ENCODE measurements around the gene SNAP29.

The SNAP29 gene

GRCh38 chr22:20869234-20869633, 10.4 kb downstream of the SNAP29 start:
- no peak overlapping the region for H3K4me2 ChIP-seq (ENCODE audit: low read length)
- no peak overlapping the region for H3K9ac ChIP-seq (ENCODE audit: low read depth, low read length)
- H3K27me3 ChIP-seq (ENCODE audit: control insufficient read depth, insufficient read depth, low read length) = no peaks in the 10 kb centered on the region
- H3K4me3 ChIP-seq (ENCODE audit: low read length) = no peak overlapping the region
- no peaks in the 10 kb centered on the region for H3K9me3 ChIP-seq (replicated peaks; ENCODE audit: low read length)
- H3K4me1 ChIP-seq (ENCODE audit: control insufficient read depth, insufficient read depth, low read length) = peaks cover 15% of the 10 kb centered on the region
- H3K36me3 ChIP-seq (ENCODE audit: insufficient read depth, low read length) = peaks cover 21% of the 10 kb centered on the region

GRCh38 chr22:20873214-20873613, 14.4 kb downstream of the SNAP29 start:
- Histone ChIP-seq H3K27me3 (ENCODE audit: control insufficient read depth, insufficient read depth, low read length) (no peaks in the 10 kb centered on the region), H3K9me3 (replicated peaks; ENCODE audit: low read length) (no peaks in the 10 kb centered on the region), H3K36me3 (ENCODE audit: insufficient read depth, low read length) (peaks cover 26% of the 10 kb centered on the region), H3K4me1 (ENCODE audit: control insufficient read depth, insufficient read depth, low read length) (no peaks in the 10 kb centered on the region), H3K4me3 (ENCODE audit: low read length) (no peak overlapping the region), H3K9ac (ENCODE audit: low read depth, low read length) (no peak overlapping the region), H3K4me2 (ENCODE audit: low read length) (no peak overlapping the region)

GRCh38 chr22:20875296-20875695, 16.5 kb downstream of the SNAP29 start:
- Histone ChIP-seq H3K4me2 (ENCODE audit: low read length) (no peak overlapping the region), H3K36me3 (ENCODE audit: insufficient read depth, low read length) (peaks cover 23% of the 10 kb centered on the region), H3K9me3 (replicated peaks; ENCODE audit: low read length) (no peaks in the 10 kb centered on the region), H3K4me1 (ENCODE audit: control insufficient read depth, insufficient read depth, low read length) (no peaks in the 10 kb centered on the region), H3K4me3 (ENCODE audit: low read length) (no peak overlapping the region), H3K9ac (ENCODE audit: low read depth, low read length) (no peak overlapping the region), H3K27me3 (ENCODE audit: control insufficient read depth, insufficient read depth, low read length) (no peaks in the 10 kb centered on the region)

GRCh38 chr22:20877715-20878114, 18.9 kb downstream of the SNAP29 start:
- Histone ChIP-seq H3K9ac (ENCODE audit: low read depth, low read length) (no peak overlapping the region), H3K9me3 (replicated peaks; ENCODE audit: low read length) (no peaks in the 10 kb centered on the region), H3K4me2 (ENCODE audit: low read length) (no peak overlapping the region), H3K36me3 (ENCODE audit: insufficient read depth, low read length) (peaks cover 33% of the 10 kb centered on the region), H3K4me1 (ENCODE audit: control insufficient read depth, insufficient read depth, low read length) (no peaks in the 10 kb centered on the region), H3K4me3 (ENCODE audit: low read length) (no peak overlapping the region), H3K27me3 (ENCODE audit: control insufficient read depth, insufficient read depth, low read length) (no peaks in the 10 kb centered on the region)

- Histone ChIP-seq H3K9me3 (replicated peaks; ENCODE audit: low read length) (no peaks in the 10 kb centered on the region), H3K4me1 (ENCODE audit: control insufficient read depth, insufficient read depth, low read length) (peaks cover 3% of the 10 kb centered on the region), H3K4me3 (ENCODE audit: low read length) (no peak overlapping the region), H3K27me3 (ENCODE audit: control insufficient read depth, insufficient read depth, low read length) (no peaks in the 10 kb centered on the region), H3K4me2 (ENCODE audit: low read length) (no peak overlapping the region), H3K9ac (ENCODE audit: low read depth, low read length) (no peak overlapping the region), H3K36me3 (ENCODE audit: insufficient read depth, low read length) (peaks cover 35% of the 10 kb centered on the region)
Measured at GRCh38 chr22:20881231-20881630, 22.4 kb downstream of the SNAP29 start.

- H3K9me3 ChIP-seq (replicated peaks; ENCODE audit: low read length) = no peaks in the 10 kb centered on the region
- no peak overlapping the region for H3K9ac ChIP-seq (ENCODE audit: low read depth, low read length)
- no peaks in the 10 kb centered on the region for H3K27me3 ChIP-seq (ENCODE audit: control insufficient read depth, insufficient read depth, low read length)
- H3K36me3 ChIP-seq (ENCODE audit: insufficient read depth, low read length) = peaks cover 32% of the 10 kb centered on the region
- H3K4me3 ChIP-seq (ENCODE audit: low read length) = no peak overlapping the region
- H3K4me1 ChIP-seq (ENCODE audit: control insufficient read depth, insufficient read depth, low read length) = peaks cover 3% of the 10 kb centered on the region
- no peak overlapping the region for H3K4me2 ChIP-seq (ENCODE audit: low read length)
Measured at GRCh38 chr22:20881869-20882815, 23.3 kb downstream of the SNAP29 start.

- H3K9me3 ChIP-seq (replicated peaks; ENCODE audit: low read length) = no peaks in the 10 kb centered on the region
- H3K4me2 ChIP-seq (ENCODE audit: low read length) = no peak overlapping the region
- H3K4me1 ChIP-seq (ENCODE audit: control insufficient read depth, insufficient read depth, low read length) = peaks cover 3% of the 10 kb centered on the region
- no peak overlapping the region for H3K9ac ChIP-seq (ENCODE audit: low read depth, low read length)
- no peaks in the 10 kb centered on the region for H3K27me3 ChIP-seq (ENCODE audit: control insufficient read depth, insufficient read depth, low read length)
- H3K36me3 ChIP-seq (ENCODE audit: insufficient read depth, low read length) = peaks cover 39% of the 10 kb centered on the region
- H3K4me3 ChIP-seq (ENCODE audit: low read length) = no peak overlapping the region
Measured at GRCh38 chr22:20882855-20883254, 24.0 kb downstream of the SNAP29 start.

- peaks cover 3% of the 10 kb centered on the region for H3K4me1 ChIP-seq (ENCODE audit: control insufficient read depth, insufficient read depth, low read length)
- H3K27me3 ChIP-seq (ENCODE audit: control insufficient read depth, insufficient read depth, low read length) = no peaks in the 10 kb centered on the region
- H3K4me3 ChIP-seq (ENCODE audit: low read length) = no peak overlapping the region
- H3K9me3 ChIP-seq (replicated peaks; ENCODE audit: low read length) = no peaks in the 10 kb centered on the region
- H3K4me2 ChIP-seq (ENCODE audit: low read length) = no peak overlapping the region
- no peak overlapping the region for H3K9ac ChIP-seq (ENCODE audit: low read depth, low read length)
- H3K36me3 ChIP-seq (ENCODE audit: insufficient read depth, low read length) = peaks cover 54% of the 10 kb centered on the region
Measured at GRCh38 chr22:20884454-20884853, 25.6 kb downstream of the SNAP29 start.

- Histone ChIP-seq H3K27me3 (ENCODE audit: control insufficient read depth, insufficient read depth, low read length) (no peaks in the 10 kb centered on the region), H3K4me2 (ENCODE audit: low read length) (no peak overlapping the region), H3K9ac (ENCODE audit: low read depth, low read length) (no peak overlapping the region), H3K36me3 (ENCODE audit: insufficient read depth, low read length) (peaks cover 60% of the 10 kb centered on the region), H3K4me3 (ENCODE audit: low read length) (no peak overlapping the region), H3K9me3 (replicated peaks; ENCODE audit: low read length) (no peaks in the 10 kb centered on the region), H3K4me1 (ENCODE audit: control insufficient read depth, insufficient read depth, low read length) (peaks cover 3% of the 10 kb centered on the region)
Measured at GRCh38 chr22:20885017-20885556, 26.3 kb downstream of the SNAP29 start.

- H3K9ac ChIP-seq (ENCODE audit: low read depth, low read length) = peak overlapping the region; percentile 13
Measured at GRCh38 chr22:20885557-20886323, 26.9 kb downstream of the SNAP29 start.

GRCh38 chr22:20887375-20887774, 28.6 kb downstream of the SNAP29 start:
- Histone ChIP-seq H3K4me1 (ENCODE audit: control insufficient read depth, insufficient read depth, low read length) (peaks cover 3% of the 10 kb centered on the region), H3K27me3 (ENCODE audit: control insufficient read depth, insufficient read depth, low read length) (no peaks in the 10 kb centered on the region), H3K4me2 (ENCODE audit: low read length) (no peak overlapping the region), H3K4me3 (ENCODE audit: low read length) (no peak overlapping the region), H3K9ac (ENCODE audit: low read depth, low read length) (no peak overlapping the region), H3K9me3 (replicated peaks; ENCODE audit: low read length) (no peaks in the 10 kb centered on the region), H3K36me3 (ENCODE audit: insufficient read depth, low read length) (peaks cover 46% of the 10 kb centered on the region)

More at GRCh38 chr22:20885557-20886323, 26.9 kb downstream of the SNAP29 start:
- Histone ChIP-seq H3K9me3 (replicated peaks; ENCODE audit: low read length) (no peaks in the 10 kb centered on the region), H3K4me1 (ENCODE audit: control insufficient read depth, insufficient read depth, low read length) (peaks cover 3% of the 10 kb centered on the region), H3K36me3 (ENCODE audit: insufficient read depth, low read length) (peaks cover 58% of the 10 kb centered on the region), H3K4me2 (ENCODE audit: low read length) (peak overlapping the region; percentile 48), H3K27me3 (ENCODE audit: control insufficient read depth, insufficient read depth, low read length) (no peaks in the 10 kb centered on the region), H3K4me3 (ENCODE audit: low read length) (no peak overlapping the region)

All from skeletal muscle satellite cell (primary cell).